Smooth muscle cell (in vitro differentiated cells): ENCODE data around the gene PHACTR3. TPM values are rescaled to one million over a fixed set of nuclear protein-coding genes. Genes with fewer than 3 reads are reported as not detected.

Experiments used
- DNase-seq: peaks from one replicate; lab custom pipeline; 2025; ENCODE audit not compliant: unreplicated experiment; lab: John Stamatoyannopoulos, UW
- H2AFZ ChIP-seq: fragments of 200-600 bp; sonication (generic); 2 replicates; pipeline ENCODE4 v1.6.0; 2016; ENCODE audit warnings: antibody characterized with exemption, low read depth, mild to moderate bottlenecking
- H3F3A ChIP-seq: fragments of 200-600 bp; sonication (generic); 2 replicates; pipeline ENCODE4 v1.6.0; 2017; ENCODE audit warnings: antibody characterized with exemption, low read depth
- H3K27ac ChIP-seq: fragments of 200-600 bp; sonication (generic); 2 replicates; pipeline ENCODE4 v1.5.1; 2016; ENCODE audit warnings: low read depth, mild to moderate bottlenecking
- H3K27me3 ChIP-seq: fragments of 200-600 bp; sonication (generic); 2 replicates; pipeline ENCODE4 v1.6.1; 2016; ENCODE audit warnings: low read depth, mild to moderate bottlenecking
- H3K36me3 ChIP-seq: fragments of 200-600 bp; sonication (generic); 2 replicates; pipeline ENCODE4 v1.5.1; 2016; ENCODE audit warnings: low read depth
- H3K4me1 ChIP-seq: fragments of 200-600 bp; sonication (generic); 2 replicates; pipeline ENCODE4 v1.5.1; 2016; ENCODE audit warnings: low read depth
- H3K4me2 ChIP-seq: fragments of 200-600 bp; sonication (generic); 2 replicates; pipeline ENCODE4 v1.6.0; 2016; ENCODE audit warnings: mild to moderate bottlenecking
- H3K4me3 ChIP-seq: fragments of 200-600 bp; sonication (generic); 2 replicates; pipeline ENCODE4 v1.5.1; 2016; ENCODE audit warnings: mild to moderate bottlenecking
- H3K79me2 ChIP-seq: fragments of 200-600 bp; sonication (generic); 2 replicates; pipeline ENCODE4 v1.6.0; 2016; ENCODE audit warnings: low read depth, mild to moderate bottlenecking
- H3K9ac ChIP-seq: fragments of 200-600 bp; sonication (generic); 2 replicates; pipeline ENCODE4 v1.6.0; 2016; ENCODE audit warnings: low read depth
- H3K9me3 ChIP-seq: fragments of 200-600 bp; sonication (generic); replicated peaks from 2 replicates; pipeline ENCODE4 v1.5.1; 2016; ENCODE audit warnings: low read depth
- H4K20me1 ChIP-seq: fragments of 200-600 bp; sonication (generic); 2 replicates; pipeline ENCODE4 v1.6.0; 2016; ENCODE audit warnings: low read depth
- WGBS: methylation state at CpG from one replicate; pipeline ENCODE4 v1.1.7; 2016; ENCODE audit warnings: low lambda C conversion rate; 5-methylcytosine and 5-hydroxymethylcytosine counted together
- polyA plus RNA-seq: library from polyadenylated mRNA; unstranded; fragments of >200 nt; fragmentation: Nextera tagmentation; extraction: Ambion mirVana; gene quantifications from 2 replicates; pipeline ENCODE4 v1.2.1, GENCODE V29; 2016
- total RNA-seq: library from RNA; depleted of rRNA; stranded (reverse); fragments of >200 nt; gene quantifications from 2 replicates; pipeline ENCODE4 v1.2.3, GENCODE V29; 2014
- TF ChIP-seq, protein P1 (sequence below): fragments of 200-600 bp; sonication (generic); IDR thresholded peaks from 2 replicates; pipeline ENCODE4 v1.5.1; 2017; ENCODE audit warnings: borderline replicate concordance, mild to moderate bottlenecking, antibody characterized with exemption; ENCODE audit not compliant: insufficient read depth, poor library complexity, severe bottlenecking

The PHACTR3 gene
- total and polyA plus RNA-seq, 2 experiments from 2014 or later, result 0.76 to 2.6 TPM

DNA sequence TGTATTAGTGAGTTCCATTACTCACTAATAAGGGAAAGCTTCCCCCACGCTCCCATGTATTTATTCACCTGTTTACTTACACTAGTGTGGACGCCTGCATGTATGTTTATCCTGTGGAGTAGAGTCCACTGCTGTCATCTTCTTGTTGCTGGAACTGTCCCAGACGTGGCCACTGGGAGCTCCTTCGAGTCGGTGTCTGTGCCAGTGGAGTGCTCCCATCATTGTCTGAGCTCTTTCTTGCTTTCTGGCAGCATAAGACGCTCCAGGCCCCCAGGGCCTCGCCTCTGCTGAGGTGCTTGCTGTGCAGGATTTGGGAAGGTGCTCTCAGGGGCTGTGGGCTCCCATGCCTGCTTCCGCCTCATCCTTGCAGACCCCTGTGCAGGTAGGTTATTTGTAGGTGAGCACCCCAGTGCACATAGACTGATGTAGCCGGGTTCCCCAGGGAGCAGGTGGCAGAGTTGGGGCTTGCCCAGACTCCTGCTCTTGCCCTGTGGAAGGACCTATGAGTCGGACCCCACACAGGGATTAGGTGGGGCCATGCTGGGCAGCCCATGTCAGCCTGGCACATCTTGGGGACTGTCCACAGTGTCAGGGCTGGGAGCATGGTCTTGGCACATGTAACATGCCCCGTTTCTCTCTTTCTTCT is 16.6 kb downstream of the PHACTR3 start:
- H3K9me3 ChIP-seq, result no peaks in the 10 kb centered on the region
- H3K27me3 ChIP-seq, result no peaks in the 10 kb centered on the region
- H4K20me1 ChIP-seq, result no peaks in the 10 kb centered on the region
- no peaks in the 10 kb centered on the region for H3K4me1 ChIP-seq
- H2AFZ ChIP-seq, result no peak overlapping the region
- DNase-seq, result no peak
- no peak overlapping the region for H3K27ac ChIP-seq
- no peak overlapping the region for H3K4me3 ChIP-seq
- no peak overlapping the region for H3K9ac ChIP-seq
- TF ChIP-seq, protein P1, sequence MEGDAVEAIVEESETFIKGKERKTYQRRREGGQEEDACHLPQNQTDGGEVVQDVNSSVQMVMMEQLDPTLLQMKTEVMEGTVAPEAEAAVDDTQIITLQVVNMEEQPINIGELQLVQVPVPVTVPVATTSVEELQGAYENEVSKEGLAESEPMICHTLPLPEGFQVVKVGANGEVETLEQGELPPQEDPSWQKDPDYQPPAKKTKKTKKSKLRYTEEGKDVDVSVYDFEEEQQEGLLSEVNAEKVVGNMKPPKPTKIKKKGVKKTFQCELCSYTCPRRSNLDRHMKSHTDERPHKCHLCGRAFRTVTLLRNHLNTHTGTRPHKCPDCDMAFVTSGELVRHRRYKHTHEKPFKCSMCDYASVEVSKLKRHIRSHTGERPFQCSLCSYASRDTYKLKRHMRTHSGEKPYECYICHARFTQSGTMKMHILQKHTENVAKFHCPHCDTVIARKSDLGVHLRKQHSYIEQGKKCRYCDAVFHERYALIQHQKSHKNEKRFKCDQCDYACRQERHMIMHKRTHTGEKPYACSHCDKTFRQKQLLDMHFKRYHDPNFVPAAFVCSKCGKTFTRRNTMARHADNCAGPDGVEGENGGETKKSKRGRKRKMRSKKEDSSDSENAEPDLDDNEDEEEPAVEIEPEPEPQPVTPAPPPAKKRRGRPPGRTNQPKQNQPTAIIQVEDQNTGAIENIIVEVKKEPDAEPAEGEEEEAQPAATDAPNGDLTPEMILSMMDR, result no peak
- no peak overlapping the region for H3K4me2 ChIP-seq
- no peaks in the 10 kb centered on the region for H3K36me3 ChIP-seq
- no peaks in the 10 kb centered on the region for H3F3A ChIP-seq
- WGBS, result 75% methylated on average over 11 of the region's 11 CpGs
- no peaks in the 10 kb centered on the region for H3K79me2 ChIP-seq

DNA sequence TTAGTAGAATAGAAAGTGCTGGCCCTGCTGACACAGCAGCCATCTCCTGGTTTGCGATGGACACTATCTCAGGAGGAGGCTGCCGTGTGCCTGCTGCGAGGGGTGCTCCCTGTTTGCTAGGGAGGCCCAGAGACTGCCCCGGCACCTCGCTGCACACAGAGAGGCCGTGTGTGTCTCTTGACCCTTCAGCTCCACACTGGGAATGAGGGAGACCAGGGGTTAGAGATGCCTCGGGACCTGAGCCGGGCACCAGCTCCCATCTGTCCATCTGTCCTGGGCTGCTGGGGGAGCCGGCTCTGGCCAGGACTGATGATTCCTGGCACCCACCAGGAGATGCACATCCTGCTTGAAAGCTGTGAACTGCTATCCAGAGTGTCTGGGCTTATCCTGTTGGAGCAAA is 18.2 kb downstream of the PHACTR3 start:
- Histone ChIP-seq H3K4me1 (no peaks in the 10 kb centered on the region), H2AFZ (no peak overlapping the region), H3K27me3 (no peaks in the 10 kb centered on the region), H4K20me1 (no peaks in the 10 kb centered on the region), H3K36me3 (no peaks in the 10 kb centered on the region), H3K9ac (no peak overlapping the region), H3K4me2 (no peak overlapping the region), H3K27ac (no peak overlapping the region), H3K79me2 (no peaks in the 10 kb centered on the region), H3K4me3 (no peak overlapping the region), H3F3A (no peaks in the 10 kb centered on the region), H3K9me3 (no peaks in the 10 kb centered on the region)
- 87% methylated on average over 9 of the region's 9 CpGs for WGBS
- no peak for DNase-seq
- TF ChIP-seq, protein P1, result no peak

- Histone ChIP-seq H3K9ac (no peak overlapping the region), H2AFZ (no peak overlapping the region), H3K36me3 (no peaks in the 10 kb centered on the region), H3F3A (no peaks in the 10 kb centered on the region), H3K27me3 (no peaks in the 10 kb centered on the region), H3K4me2 (no peak overlapping the region), H3K9me3 (no peaks in the 10 kb centered on the region), H4K20me1 (no peaks in the 10 kb centered on the region), H3K4me3 (no peak overlapping the region), H3K4me1 (no peaks in the 10 kb centered on the region), H3K79me2 (no peaks in the 10 kb centered on the region), H3K27ac (no peak overlapping the region)
- DNase-seq, result no peak
- 85% methylated on average over 13 of the region's 13 CpGs for WGBS
- TF ChIP-seq, protein P1, result no peak
These were observed 18.8 kb downstream of the PHACTR3 start for GRCh38 chr20:59623133-59623532.

- Histone ChIP-seq H3K27ac (no peak overlapping the region), H3K9ac (no peak overlapping the region), H4K20me1 (no peaks in the 10 kb centered on the region), H3K79me2 (no peaks in the 10 kb centered on the region), H3K4me3 (no peak overlapping the region), H2AFZ (no peak overlapping the region), H3F3A (no peaks in the 10 kb centered on the region), H3K36me3 (no peaks in the 10 kb centered on the region), H3K4me1 (no peaks in the 10 kb centered on the region), H3K9me3 (no peaks in the 10 kb centered on the region), H3K4me2 (no peak overlapping the region), H3K27me3 (no peaks in the 10 kb centered on the region)
- WGBS, result 82% methylated on average over 9 of the region's 9 CpGs
- TF ChIP-seq, protein P1, result no peak
- DNase-seq, result no peak
These were observed 19.2 kb downstream of the PHACTR3 start for GRCh38 chr20:59623583-59623982.
